ENCODE data around the gene CCDC85C. TPM values are rescaled to one million over a fixed set of nuclear protein-coding genes. Genes with fewer than 3 reads are reported as not detected.
A peak's percentile ranks its signal among the peaks of the same experiment; 100 is the strongest.

CCDC85C gene
- total RNA-seq, 1 experiment from 2014 or later = 42.3 TPM

- no peak for TF ChIP-seq ZBTB33 (IDR thresholded peaks at IDR 0.05; ENCODE audit: extremely low read depth, insufficient replicate concordance, low read length)
- no peak for TF ChIP-seq FOSL1 (IDR thresholded peaks at IDR 0.05; ENCODE audit: low read depth)
- TF ChIP-seq MAX (IDR thresholded peaks at IDR 0.05) = no peak
- no peak for TF ChIP-seq ELF1 (IDR thresholded peaks at IDR 0.05; ENCODE audit: borderline replicate concordance, low read depth)
- no peak for TF ChIP-seq ATF3 (IDR thresholded peaks at IDR 0.05)
- no peak for TF ChIP-seq EZH2phosphoT487 (IDR thresholded peaks at IDR 0.05; ENCODE audit: borderline replicate concordance)
Observed at GRCh38 chr14:99509871-99510555, 94.0 kb downstream of the CCDC85C start (continued).

- Histone ChIP-seq H3K27ac (ENCODE audit: low read depth, low read length) (no peak overlapping the region), H3K36me3 (ENCODE audit: control insufficient read depth in 1 of 2, insufficient read depth in 2 of 2, low read length in 2 of 2) (peaks cover 22 to 38% of the 10 kb centered on the region in 2 experiments; a peak in 3 of 4 replicates), H3K79me2 (ENCODE audit: insufficient read depth, low read length) (no peaks in the 10 kb centered on the region), H4K20me1 (ENCODE audit: insufficient read depth) (no peaks in the 10 kb centered on the region), H3K27me3 (ENCODE audit: insufficient read depth, low read length) (no peaks in the 10 kb centered on the region), H2AFZ (ENCODE audit: low read depth, low read length, poor library complexity, severe bottlenecking) (no peak overlapping the region), H3K9me3 (ENCODE audit: control insufficient read depth in 1 of 2, insufficient read depth in 1 of 2, low read depth in 1 of 2, low read length in 2 of 2) (no peaks in the 10 kb centered on the region), H3K4me2 (ENCODE audit: low read length) (no peak overlapping the region), H3K4me3 (replicated peaks in 1 of 2; ENCODE audit: low read depth in 1 of 2, low read length in 2 of 2) (no peak overlapping the region), H3K9me2 (ENCODE audit: insufficient read depth) (no peaks in the 10 kb centered on the region), H3K9ac (ENCODE audit: low read length) (no peak overlapping the region), H3K4me1 (ENCODE audit: control insufficient read depth in 1 of 2, insufficient read depth in 2 of 2, low read length in 2 of 2) (no peaks in the 10 kb centered on the region)
- intact Hi-C loops (cut with micrococcal nuclease) = no loop called here
- DNase-seq (ENCODE audit: low read depth, low spot score) (no peak), ATAC-seq (peak; percentile 43)
- RAD21 ChIA-PET (ENCODE audit: low non-redundant PET in 1 of 2, low total read pairs in 2 of 2, uncharacterized antibody in 2 of 2, unreplicated experiment in 2 of 2) = no interaction called here
- CTCF ChIA-PET = no interaction called here
- TF ChIP-seq EZH2 (IDR thresholded peaks at IDR 0.05) (no peak), EGR1 (IDR thresholded peaks at IDR 0.05; ENCODE audit: low read depth) (no peak), ELF1 (IDR thresholded peaks at IDR 0.05; ENCODE audit: borderline replicate concordance, low read depth) (no peak), RAD21 (IDR thresholded peaks at IDR 0.05; ENCODE audit: low read depth) (no peak), SIN3A (IDR thresholded peaks at IDR 0.05; ENCODE audit: low read depth) (no peak), CTCF (IDR thresholded peaks at IDR 0.05 in 2 of 3, conservative IDR thresholded peaks at IDR 0.05 in 1 of 3; ENCODE audit: borderline replicate concordance in 1 of 3, insufficient read depth in 1 of 3, low read depth in 2 of 3, low read length in 2 of 3) (no peak), EZH2phosphoT487 (IDR thresholded peaks at IDR 0.05; ENCODE audit: borderline replicate concordance) (no peak)
- BruUV-seq (replicated peaks) = no TSS peak
- POLR2A ChIA-PET = no interaction called here
Observed at GRCh38 chr14:99508896-99509629, 94.9 kb downstream of the CCDC85C start.

Measured in HCT116 (cell line).